Activated CD8-positive, alpha-beta memory T cell treated with anti-CD3 and anti-CD28 coated beads for 1 hour (primary cell): ENCODE data around the gene SHB.

Experiments
- DNase-seq, 2 donors: peaks; one replicate each; pipeline ENCODE4 v3.0.0-alpha.2; 2020; ENCODE audit warnings: low read depth in 1 of 2; ENCODE audit errors: extremely low read depth in 1 of 2

The SHB gene

GRCh38 chr9:37956904-37957663, 111.9 kb downstream of the SHB start:
- no peak for DNase-seq

GRCh38 chr9:37956423-37956820, 112.6 kb downstream of the SHB start:
- no peak for DNase-seq

DNA sequence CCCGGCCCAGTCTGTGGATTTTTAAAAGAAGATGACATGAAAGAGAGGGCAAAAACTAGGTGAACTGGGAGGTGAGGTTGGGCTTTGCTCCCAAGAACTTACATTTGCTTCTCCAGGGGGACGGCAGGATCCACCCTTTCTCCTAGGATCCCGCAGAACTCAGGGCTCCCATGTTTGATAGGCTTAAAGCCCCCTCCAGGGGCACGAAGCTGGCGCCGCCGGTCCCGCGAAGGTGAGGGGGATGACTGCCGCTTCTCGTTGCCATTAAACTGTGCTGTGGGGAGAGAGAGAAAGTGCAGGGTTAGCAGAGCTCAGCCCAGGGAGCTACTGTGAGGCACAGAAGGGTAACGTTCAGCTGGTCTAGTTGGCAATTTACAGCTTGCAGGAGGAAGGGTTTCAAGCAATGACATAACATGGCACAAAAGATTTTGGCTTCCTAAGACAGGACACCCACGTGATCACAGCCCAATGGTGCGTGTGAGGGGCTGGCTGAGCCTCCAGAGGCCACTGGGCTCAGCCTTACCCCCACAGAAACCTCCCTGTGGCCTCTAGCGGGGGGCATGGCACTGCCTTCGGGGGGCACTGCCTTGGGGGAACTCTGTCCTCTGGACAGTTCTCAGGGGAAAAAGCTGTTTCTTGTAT, 113.1 kb downstream of the SHB start:
- no peak for DNase-seq

DNA sequence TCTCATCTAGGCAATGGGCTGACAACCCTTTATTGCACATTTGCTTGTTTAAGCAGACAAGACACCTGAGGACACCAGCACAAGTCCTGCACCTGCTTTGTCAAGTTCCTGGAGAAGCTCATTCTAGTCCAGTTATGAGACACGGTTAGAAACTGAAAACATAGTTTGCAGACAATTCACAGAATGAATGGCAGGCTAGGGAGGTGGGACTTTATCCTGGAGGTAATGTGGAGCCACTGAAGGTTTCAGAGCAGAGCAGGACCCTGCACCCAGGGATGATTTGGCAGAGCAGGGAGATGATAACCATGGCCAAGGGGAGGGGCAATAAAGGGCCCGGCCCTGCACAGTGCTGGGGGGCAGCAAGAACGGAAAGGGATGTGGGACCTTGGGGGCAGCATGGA, 114.4 kb downstream of the SHB start:
- DNase-seq = no peak

DNA sequence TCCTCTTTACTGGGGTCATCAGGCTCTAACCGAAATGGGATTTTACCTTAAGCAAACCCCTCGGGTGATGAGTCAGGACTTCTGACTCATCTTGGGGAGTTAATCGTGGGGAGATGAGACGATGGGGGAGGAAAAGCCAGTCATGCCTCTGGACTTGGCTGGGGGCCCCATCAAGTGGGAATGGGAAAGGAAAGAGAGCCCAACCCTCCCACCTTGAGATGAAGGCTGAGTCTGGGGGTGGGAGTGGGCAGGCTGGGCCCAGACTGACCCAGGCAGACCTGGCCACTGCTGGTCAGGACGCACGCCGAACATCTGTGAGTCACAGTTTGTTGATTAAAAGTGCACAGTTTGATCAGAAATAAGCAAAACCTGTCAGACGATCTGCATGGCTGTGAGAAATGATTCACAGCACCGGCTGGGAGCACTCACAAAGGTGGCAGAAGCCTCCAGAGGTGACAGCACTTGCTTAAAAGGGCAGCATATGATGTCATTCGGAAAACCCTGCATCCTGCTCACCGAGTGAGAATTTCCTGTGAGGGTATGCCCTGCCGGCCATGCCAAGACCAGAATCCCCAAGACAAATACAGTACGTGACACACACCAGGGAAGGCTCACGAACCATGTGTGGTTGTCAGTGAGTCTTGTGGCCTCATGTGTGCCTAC, 115.1 kb downstream of the SHB start:
- DNase-seq = no peak

DNA sequence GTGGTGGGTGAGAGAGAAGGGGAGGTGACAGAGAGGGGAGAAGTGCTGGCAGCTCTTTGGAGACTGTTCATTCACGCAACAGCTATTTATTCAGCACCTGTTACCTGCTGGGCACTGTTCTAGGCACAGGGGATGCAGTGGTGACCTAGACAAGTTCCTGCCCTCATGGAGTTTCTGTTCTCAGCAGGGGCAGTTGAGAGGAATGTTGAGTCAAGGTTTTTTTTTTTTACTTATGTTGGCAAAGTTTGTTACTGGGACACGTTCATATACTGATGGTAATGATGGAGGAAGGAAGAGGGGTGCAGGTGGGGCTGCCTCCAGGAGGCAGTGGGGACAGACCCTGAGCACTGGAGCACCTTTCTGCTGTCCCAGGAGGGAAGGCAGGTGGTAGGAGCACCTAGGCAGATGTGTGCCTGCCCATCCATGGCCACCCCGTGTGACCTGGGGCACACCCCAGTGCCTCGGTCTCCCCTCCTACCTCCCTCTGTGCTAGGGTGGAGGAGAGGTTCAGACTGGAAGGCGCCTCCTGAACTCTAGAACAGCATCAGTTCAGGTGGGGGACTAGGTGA, 115.7 kb downstream of the SHB start:
- no peak for DNase-seq

DNA sequence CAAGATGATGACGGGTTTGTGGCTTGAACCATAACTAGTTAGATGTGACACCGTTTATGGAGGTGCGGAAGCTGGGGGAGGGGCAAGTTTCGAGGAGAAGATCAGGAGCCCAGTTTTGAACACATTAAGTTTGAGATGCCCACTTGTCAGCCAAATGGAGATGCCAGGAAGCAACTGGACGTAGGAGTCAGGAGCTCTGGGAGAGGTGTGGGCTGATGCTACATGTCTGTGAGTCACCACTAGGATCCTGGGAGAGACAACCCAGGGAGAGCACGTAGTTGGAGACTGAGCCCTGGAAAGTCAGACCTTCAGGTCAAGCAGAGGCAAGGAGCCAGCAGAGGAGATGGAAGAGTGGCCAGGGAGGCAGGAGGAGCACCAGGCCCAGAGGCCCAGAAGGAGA, 116.3 kb downstream of the SHB start:
- DNase-seq = no peak

- DNase-seq = no peak
Measured at GRCh38 chr9:37951671-37952449, 117.2 kb downstream of the SHB start.

GRCh38 chr9:37950561-37950960, 118.5 kb downstream of the SHB start:
- no peak for DNase-seq

GRCh38 chr9:37949576-37949975, 119.5 kb downstream of the SHB start:
- DNase-seq = no peak

- no peak for DNase-seq
Measured at GRCh38 chr9:37948417-37948980, 120.5 kb downstream of the SHB start.

- DNase-seq = no peak
Measured at GRCh38 chr9:37947977-37948376, 121.0 kb downstream of the SHB start.

GRCh38 chr9:37947471-37947870, 121.6 kb downstream of the SHB start:
- DNase-seq = no peak

- no peak for DNase-seq
Measured at GRCh38 chr9:37946971-37947370, 122.1 kb downstream of the SHB start.

DNA sequence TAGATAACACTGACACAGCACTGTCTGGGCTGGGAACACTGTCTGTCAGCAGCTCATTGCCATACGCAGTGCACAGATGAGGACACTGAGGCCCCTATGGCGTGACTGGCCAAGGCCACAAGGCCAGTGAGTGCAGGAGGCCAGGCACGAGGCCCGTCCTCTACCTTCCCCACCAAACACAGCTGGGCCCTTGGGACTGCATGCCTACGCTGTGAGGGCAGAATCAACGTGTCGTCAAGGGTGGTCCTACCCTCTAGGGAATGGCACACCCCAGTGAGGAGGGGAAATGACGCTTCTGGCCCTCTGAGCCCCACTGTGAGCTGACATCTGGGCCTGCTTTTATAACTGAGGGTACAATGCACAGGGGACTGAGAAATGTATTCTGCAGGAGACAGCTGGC, 123.0 kb downstream of the SHB start:
- no peak for DNase-seq

- DNase-seq = no peak
Measured at GRCh38 chr9:37944671-37945481, 124.2 kb downstream of the SHB start.

- DNase-seq = no peak
Measured at GRCh38 chr9:37944266-37944650, 124.8 kb downstream of the SHB start.

- DNase-seq = no peak
Measured at GRCh38 chr9:37943345-37944265, 125.4 kb downstream of the SHB start.
